H1 (cell line): ENCODE results near the gene LIMS1.

ENCODE experiments used
- EZH2 ChIP-seq: fragments of 200-600 bp; sonication (generic); IDR thresholded peaks from 2 replicates; pipeline ENCODE4 v1.7.1; 2012; ENCODE audit warnings: low read depth, mild to moderate bottlenecking, moderate library complexity, low read length, inconsistent platforms; ENCODE audit not compliant: severe bottlenecking
- POLR2A ChIP-seq, 2 experiments: IDR thresholded peaks; 1 replicate in 1 of 2; 2 replicates in 1 of 2; pipeline ENCODE4 v1.6.1; 2011; ENCODE audit warnings: low read depth in 2 of 2, low read length in 2 of 2, mild to moderate bottlenecking in 2 of 2; ENCODE audit errors: control extremely low read depth in 1 of 2
- TAF1 ChIP-seq: IDR thresholded peaks from 2 replicates; pipeline ENCODE4 v1.6.1; 2011; ENCODE audit warnings: mild to moderate bottlenecking, low read depth, low read length
- TF ChIP-seq, protein P1 (sequence below), 3 experiments: IDR thresholded peaks; 1 replicate in 2 of 3; 2 replicates in 1 of 3; pipeline versions ENCODE4 v1.5.1 to v1.6.1; 2011; ENCODE audit warnings: low read length in 3 of 3, mild to moderate bottlenecking in 3 of 3, inconsistent platforms in 2 of 3, low read depth in 1 of 3, moderate library complexity in 1 of 3; ENCODE audit not compliant: insufficient read depth in 1 of 3; ENCODE audit errors: control extremely low read depth in 1 of 3
- TF ChIP-seq, protein P2 (sequence below): IDR thresholded peaks from 2 replicates; pipeline ENCODE4 v1.6.1; 2012; ENCODE audit warnings: low read length, inconsistent platforms

DNA sequence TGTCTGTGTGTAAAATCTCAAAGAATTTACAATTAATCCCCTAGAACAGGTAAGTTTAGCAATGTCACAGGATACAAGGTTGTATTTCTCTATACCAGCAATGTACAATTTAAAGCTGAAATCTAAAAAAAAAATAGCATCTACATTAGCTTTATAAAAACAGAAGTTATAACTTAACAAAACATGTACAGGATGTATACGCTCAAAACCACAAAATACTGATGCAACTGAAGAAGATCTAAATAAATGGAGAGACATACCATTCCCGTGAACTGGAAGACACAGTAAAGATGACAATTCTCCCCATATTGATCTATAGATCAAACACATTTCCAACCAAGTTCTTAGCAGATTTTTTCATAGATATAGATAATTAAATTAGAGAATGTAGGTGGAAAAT, 167.5 kb downstream of the LIMS1 start:
- TF ChIP-seq, protein P1, sequence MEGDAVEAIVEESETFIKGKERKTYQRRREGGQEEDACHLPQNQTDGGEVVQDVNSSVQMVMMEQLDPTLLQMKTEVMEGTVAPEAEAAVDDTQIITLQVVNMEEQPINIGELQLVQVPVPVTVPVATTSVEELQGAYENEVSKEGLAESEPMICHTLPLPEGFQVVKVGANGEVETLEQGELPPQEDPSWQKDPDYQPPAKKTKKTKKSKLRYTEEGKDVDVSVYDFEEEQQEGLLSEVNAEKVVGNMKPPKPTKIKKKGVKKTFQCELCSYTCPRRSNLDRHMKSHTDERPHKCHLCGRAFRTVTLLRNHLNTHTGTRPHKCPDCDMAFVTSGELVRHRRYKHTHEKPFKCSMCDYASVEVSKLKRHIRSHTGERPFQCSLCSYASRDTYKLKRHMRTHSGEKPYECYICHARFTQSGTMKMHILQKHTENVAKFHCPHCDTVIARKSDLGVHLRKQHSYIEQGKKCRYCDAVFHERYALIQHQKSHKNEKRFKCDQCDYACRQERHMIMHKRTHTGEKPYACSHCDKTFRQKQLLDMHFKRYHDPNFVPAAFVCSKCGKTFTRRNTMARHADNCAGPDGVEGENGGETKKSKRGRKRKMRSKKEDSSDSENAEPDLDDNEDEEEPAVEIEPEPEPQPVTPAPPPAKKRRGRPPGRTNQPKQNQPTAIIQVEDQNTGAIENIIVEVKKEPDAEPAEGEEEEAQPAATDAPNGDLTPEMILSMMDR (IDR thresholded peaks at IDR 0.05; ENCODE audit: control extremely low read depth in 1 of 3, insufficient read depth in 1 of 3, low read depth in 1 of 3, low read length in 3 of 3), result no peak
- TF ChIP-seq, protein P2, sequence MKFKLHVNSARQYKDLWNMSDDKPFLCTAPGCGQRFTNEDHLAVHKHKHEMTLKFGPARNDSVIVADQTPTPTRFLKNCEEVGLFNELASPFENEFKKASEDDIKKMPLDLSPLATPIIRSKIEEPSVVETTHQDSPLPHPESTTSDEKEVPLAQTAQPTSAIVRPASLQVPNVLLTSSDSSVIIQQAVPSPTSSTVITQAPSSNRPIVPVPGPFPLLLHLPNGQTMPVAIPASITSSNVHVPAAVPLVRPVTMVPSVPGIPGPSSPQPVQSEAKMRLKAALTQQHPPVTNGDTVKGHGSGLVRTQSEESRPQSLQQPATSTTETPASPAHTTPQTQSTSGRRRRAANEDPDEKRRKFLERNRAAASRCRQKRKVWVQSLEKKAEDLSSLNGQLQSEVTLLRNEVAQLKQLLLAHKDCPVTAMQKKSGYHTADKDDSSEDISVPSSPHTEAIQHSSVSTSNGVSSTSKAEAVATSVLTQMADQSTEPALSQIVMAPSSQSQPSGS, result no peak
- TF ChIP-seq TAF1 (no peak), POLR2A (IDR thresholded peaks at IDR 0.05; ENCODE audit: control extremely low read depth in 1 of 2, low read depth in 2 of 2, low read length in 2 of 2) (no peak), EZH2 (no peak)
